Measurements from ENCODE around the gene SNU13.
"Not testable (repeated sequence)": the region's sequence is repeated elsewhere in the genome, so short reads cannot be mapped to it uniquely, and the experiment has no call there.

Gene SNU13

DNA sequence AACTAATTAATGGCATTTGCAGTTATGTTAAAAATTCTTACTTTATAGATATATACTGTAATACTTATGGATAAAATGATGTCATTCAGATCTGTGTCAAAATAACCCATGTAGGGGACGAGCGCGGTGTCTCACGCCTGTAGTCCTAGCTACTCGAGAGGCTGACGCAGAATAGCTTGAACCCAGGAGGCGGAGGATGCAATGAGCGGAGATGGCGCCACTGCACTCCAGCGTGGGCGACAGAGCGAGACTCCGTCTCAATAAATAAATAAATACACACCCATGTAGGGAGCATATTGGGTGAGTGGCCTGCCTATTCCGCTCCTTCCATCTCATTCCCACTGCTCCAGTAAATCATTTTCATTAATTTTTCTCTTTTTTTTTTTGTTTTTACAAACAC is 7.1 kb downstream of the SNU13 start:
- DNase-seq (ENCODE audit: low read depth) = no peak

- DNase-seq (ENCODE audit: low read depth) = no peak
These were observed 12.5 kb downstream of the SNU13 start for GRCh38 chr22:41676134-41676533.

- no peak for DNase-seq (ENCODE audit: low read depth)
These were observed 13.8 kb downstream of the SNU13 start for GRCh38 chr22:41674846-41675340.

DNA sequence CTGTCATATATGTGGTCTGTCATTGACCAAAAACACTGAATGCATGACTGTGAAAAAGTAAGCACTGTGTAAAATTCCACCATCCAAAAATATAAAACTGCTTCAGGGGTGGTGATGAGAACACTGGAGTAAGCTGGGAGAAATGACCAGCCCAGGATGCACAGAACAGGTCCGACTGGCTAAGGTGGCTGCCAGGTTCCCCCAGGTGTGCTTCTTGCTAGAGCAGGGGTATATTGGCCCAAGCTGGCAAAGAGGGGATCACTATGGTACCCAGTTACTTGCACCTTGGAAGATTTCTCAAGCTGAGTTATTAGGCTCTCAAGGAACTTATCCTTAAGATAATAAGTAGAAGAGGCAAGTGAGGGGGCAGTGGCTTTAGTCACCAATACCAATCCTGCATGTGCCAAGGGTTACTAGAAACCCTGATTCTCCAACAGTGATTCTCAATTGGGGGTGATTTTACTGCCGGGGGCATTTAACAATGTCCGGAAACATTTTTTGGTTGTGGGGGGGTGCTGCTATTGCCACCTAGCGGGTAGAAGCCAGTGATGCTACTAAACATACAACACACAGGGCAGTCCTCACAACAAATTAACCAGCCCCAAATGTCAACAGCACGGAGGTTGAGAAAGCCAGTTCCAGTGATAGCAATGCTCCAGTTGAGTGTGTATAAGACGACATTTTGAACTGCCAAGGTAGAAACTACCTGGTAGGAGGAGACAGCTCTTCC is 15.7 kb downstream of the SNU13 start:
- DNase-seq (ENCODE audit: low read depth) = no peak

DNA sequence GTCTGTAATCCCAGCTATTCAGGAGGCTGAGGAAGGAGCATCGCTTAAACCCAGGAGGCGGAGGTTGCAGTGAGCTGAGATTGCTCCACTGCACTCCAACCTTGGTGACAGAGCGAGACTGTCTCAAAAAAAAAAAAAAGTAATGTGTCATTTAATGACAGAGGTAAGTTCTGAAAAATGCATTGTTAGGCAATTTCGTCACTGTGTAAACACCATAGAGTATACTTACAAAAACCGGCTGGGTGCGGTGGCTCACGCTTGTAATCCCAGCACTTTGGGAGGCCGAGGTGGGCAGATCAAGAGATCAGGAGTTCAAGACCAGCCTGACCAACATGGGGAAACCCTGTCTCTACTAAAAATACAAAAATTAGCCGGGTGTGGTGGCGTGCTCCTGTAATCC is 16.6 kb downstream of the SNU13 start:
- DNase-seq (ENCODE audit: low read depth) = not testable (repeated sequence)

GRCh38 chr22:41668971-41669911 is 19.4 kb downstream of the SNU13 start:
- DNase-seq (ENCODE audit: low read depth) = no peak

GRCh38 chr22:41664951-41665350 is 23.7 kb downstream of the SNU13 start:
- DNase-seq (ENCODE audit: low read depth) = no peak

DNA sequence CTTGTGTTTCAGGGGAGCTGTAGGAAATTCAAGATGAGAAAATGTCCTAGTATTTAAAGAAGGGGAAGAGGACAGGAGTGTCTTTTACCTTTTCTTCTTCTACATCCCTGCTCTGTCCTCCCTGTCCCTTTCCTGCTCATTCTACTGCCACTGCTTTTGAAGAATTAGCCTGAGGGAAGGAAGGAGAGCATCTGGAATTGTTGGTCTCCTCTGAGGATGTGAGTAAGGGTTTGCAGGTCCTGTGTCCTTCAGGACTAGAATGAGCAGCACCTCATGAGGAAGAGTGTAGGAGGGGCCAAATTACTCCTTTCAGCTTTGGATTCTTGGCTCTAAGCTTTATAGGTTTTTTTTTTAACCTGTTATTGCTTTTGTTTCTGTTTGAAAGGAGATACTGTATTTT is 24.2 kb downstream of the SNU13 start:
- DNase-seq (ENCODE audit: low read depth) = no peak

DNA sequence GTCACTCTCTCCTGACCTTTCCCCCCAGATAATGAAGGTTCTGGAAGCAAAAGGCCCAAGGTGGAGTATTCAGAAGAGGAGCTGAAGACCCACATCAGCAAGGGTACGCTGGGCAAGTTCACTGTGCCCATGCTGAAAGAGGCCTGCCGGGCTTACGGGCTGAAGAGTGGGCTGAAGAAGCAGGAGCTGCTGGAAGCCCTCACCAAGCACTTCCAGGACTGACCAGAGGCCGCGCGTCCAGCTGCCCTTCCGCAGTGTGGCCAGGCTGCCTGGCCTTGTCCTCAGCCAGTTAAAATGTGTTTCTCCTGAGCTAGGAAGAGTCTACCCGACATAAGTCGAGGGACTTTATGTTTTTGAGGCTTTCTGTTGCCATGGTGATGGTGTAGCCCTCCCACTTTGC is 25.1 kb downstream of the SNU13 start:
- not testable (repeated sequence) for DNase-seq (ENCODE audit: low read depth)

DNA sequence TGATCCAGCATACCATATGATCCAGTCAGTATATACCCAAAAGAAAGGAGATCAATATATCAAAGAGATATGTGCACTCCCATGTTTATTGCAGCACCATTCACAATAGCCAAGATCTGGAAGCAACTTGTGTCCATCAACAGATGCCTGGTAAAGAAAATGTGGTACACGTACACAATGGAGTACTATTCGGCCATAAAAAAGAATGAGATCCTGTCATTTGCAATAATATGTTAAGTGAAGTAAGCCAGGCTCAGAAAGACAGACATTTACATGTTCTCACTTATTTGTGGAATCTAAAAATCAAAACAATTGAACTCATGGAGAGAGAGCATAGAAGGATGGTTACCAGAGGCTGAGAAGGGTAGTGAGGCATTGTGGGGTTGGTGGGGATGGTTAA is 27.0 kb downstream of the SNU13 start:
- DNase-seq (ENCODE audit: low read depth) = no peak

GRCh38 chr22:41661088-41661487 is 27.6 kb downstream of the SNU13 start:
- DNase-seq (ENCODE audit: low read depth) = no peak

GRCh38 chr22:41660416-41660815 is 28.3 kb downstream of the SNU13 start:
- no peak for DNase-seq (ENCODE audit: low read depth)

DNA sequence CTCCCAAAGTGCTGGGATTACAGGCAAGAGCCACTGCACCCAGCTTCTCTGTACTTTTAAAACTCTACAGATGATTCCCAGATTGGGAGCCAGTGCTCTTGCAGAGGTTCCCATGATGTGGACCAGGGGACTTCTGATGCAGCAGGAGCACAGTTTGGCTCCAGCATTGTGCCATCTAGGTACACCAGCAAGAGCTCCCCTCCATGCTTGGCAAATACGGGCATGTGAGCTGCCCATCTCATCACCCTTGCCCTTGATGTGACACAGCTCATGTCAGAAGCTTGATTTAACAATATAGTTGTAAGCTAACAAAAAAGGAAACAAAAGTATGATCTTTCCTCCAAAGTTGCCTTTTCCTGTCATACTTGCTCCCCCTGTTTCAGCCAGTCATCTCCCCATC is 28.7 kb downstream of the SNU13 start:
- no peak for DNase-seq (ENCODE audit: low read depth)

DNA sequence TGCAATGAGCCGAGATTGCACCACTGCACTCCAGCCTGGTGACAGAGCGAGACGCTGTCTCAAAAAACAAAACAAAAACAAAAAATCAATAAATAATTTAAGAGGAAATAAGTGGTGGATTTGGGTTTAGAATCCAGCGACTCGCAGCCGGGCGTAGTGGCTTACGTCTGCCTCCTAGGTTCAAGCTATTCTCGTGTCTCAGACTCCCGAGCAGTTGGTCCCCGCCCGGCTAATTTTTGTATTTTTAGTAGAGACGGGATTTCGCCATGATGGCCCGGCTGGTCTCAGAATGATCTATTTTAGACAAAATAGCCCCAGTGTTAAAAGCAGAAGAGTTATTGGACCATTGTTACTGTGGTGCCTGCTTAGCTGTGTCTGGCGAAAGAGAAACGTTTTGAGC is 29.8 kb downstream of the SNU13 start:
- DNase-seq (ENCODE audit: low read depth) = no peak

DNA sequence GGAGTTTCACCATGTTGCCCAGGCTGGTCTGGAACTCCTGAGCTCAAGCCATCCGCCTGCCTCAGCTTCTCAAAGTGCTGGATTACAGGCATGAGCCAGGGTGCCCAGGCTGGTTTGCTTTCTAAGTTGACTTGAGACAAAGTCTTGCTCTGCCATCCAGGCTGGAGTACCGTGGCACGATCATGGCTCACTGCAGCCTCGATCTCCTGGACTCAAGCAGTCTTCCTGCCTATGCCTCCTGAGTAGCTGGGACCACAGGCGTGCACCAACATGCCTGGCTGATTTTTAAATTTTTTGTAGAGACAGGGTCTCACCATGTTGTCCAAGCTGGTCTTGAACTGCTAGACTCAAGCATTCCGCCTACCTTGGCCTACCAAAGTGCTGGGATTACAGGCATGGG is 31.0 kb downstream of the SNU13 start:
- DNase-seq (ENCODE audit: low read depth) = no peak

DNA sequence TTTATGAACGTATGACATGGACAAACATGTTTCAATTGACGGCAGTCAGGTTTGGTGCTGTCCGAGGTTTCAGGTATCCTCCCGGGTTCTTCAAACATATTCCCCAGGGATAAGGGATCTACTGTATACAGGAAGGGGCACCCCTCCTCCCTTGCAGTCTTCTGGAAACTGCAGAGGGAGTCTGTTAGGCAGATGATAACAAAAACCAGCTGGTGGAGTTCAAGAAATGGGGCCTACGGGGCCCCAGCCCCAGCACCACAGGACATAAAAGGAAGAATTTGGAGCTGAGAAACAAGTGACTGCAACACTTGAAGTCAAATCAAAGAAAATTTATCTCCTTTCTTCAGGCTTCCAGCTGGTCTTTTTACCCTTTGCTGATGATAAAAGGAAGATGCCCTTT is 32.1 kb downstream of the SNU13 start:
- DNase-seq (ENCODE audit: low read depth) = no peak

GRCh38 chr22:41654322-41654721 is 34.3 kb downstream of the SNU13 start:
- no peak for DNase-seq (ENCODE audit: low read depth)

DNA sequence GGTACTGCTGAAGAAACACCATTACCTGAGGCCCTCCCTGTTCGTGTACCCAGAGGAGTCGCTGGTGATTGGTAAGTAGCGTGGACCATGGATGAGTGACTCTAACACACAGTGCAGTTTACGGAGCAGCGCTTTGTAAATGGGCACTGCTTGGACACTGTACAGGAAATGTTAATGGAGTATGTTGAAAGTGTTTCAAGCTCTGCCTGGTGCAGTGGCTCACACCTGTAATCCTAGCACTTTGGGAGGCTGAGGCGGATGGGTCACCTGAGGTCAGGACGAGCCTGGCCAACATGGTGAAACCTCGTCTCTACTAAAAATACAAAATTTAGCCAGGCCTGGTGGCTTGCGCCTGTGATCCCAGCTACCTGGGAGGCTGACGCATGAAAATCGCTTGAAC is 37.8 kb downstream of the SNU13 start:
- DNase-seq (ENCODE audit: low read depth) = no peak

GRCh38 chr22:41650229-41650628 is 38.4 kb downstream of the SNU13 start:
- no peak for DNase-seq (ENCODE audit: low read depth)

DNA sequence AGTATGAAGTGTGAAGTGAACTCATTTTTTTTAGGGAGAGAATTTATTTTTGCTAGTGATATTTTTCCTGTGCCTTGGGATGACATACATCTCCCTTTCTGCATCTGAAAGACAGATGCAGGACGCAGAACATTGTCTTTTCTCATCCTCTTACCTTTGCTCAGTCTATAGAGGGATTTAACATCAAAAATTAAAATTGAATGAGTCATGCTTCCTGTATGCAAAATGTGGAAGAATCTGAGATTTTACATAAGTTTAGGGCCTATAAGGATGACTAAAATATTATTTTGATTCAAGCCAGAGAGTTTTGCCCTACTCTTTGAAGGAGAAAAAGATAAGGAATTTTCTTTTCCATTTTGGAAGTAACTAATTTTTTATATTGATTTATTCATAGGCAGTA is 40.2 kb downstream of the SNU13 start:
- DNase-seq (ENCODE audit: low read depth) = no peak

DNA sequence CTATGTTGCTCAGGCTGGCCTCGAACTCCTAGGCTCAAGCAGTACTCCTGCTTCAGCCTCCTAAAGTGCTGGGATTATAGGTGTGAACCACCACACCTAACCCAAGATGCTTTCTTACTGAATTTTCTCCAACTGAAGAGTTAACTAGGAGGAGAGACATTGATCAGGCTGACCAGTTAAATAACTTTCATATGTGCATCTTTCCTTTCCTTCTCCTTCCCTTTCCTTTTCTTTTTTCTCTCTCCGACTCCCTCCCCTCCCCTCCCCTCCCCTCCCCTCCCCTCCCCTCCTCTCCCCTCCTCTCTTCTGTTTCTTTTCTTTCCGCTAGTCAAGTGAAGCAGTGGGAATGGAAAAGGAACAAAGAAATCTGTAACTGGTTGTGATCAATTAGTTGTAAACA is 40.9 kb downstream of the SNU13 start:
- DNase-seq (ENCODE audit: low read depth) = no peak

DNA sequence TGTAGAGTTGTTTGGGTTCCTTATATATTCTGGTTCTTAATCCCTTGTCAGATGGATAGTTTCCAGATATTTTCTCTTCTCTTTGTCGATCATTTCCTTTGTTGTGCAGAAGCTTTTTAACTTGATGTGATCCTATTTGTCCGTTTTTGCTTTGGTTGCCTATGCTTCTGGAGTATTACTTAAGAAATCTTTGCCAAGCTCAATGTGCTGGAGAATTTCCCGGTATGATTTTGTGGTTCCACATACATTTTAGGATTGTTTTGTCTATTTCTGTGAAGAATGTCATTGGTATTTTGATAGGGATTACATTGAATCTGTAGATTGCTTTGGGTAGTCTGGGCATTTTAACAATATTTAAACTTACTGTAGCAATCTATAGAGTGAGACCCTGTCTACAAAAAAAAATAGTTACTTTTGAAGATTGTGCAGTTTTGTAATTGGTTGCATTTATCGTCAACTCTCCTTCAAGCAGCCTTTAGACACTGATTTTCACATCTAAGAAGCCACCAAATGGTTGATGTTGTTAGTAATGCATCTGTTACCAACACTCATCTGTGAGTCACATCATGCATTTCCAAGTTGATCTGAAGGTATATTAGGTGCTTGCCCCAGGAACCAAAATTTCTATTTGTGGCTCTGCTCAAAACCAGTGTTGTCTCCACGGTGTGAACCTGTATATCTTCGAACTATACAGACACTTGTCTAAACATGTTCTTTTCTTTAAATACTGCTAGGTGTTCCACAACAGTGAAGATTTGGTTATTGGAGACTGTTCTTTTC is 46.1 kb downstream of the SNU13 start:
- no peak for DNase-seq (ENCODE audit: low read depth)
